HepG2 (cell line): ENCODE results near the gene CLPSL2. TPM values are rescaled to one million over a fixed set of nuclear protein-coding genes. Genes with fewer than 3 reads are reported as not detected.

Source experiments
- BCL6 ChIP-seq: IDR thresholded peaks from 2 replicates; pipeline ENCODE4 v1.6.1; 2016; ENCODE audit warnings: missing genetic modification reagents, missing compliant biosample characterization
- DPF2 ChIP-seq: sonication (generic); formaldehyde crosslinking; IDR thresholded peaks from 2 replicates; pipeline ENCODE4 v1.4.0; 2020; ENCODE audit warnings: mild to moderate bottlenecking, low read depth, missing genetic modification reagents, borderline replicate concordance
- EEA1 ChIP-seq: sonication (generic); formaldehyde crosslinking; IDR thresholded peaks from 2 replicates; pipeline ENCODE4 v1.5.1; 2020; ENCODE audit warnings: mild to moderate bottlenecking, missing genetic modification reagents, borderline replicate concordance
- EP300 ChIP-seq, 3 experiments: sonication (generic) in 1 of 3; formaldehyde crosslinking in 1 of 3; IDR thresholded peaks; 2 replicates each; pipeline versions ENCODE4 v1.5.1 to v1.6.1; 2011 to 2020; ENCODE audit warnings: low read depth in 2 of 3, low read length in 2 of 3, borderline replicate concordance in 1 of 3, improper control_type of control experiment in 1 of 3, mild to moderate bottlenecking in 1 of 3, missing genetic modification reagents in 1 of 3, moderate library complexity in 1 of 3
- ERF ChIP-seq: IDR thresholded peaks from 2 replicates; pipeline ENCODE4 v1.6.1; 2018; ENCODE audit warnings: missing biosample characterization, missing genetic modification reagents
- GATAD1 ChIP-seq: IDR thresholded peaks from 2 replicates; pipeline ENCODE4 v1.6.1; 2016; ENCODE audit warnings: missing genetic modification reagents, missing compliant biosample characterization
- KLF6 ChIP-seq: IDR thresholded peaks from 2 replicates; pipeline ENCODE4 v1.8.0; 2016; ENCODE audit warnings: missing biosample characterization, missing genetic modification reagents
- MED1 ChIP-seq: sonication (generic); formaldehyde crosslinking; IDR thresholded peaks from 2 replicates; pipeline ENCODE4 v1.4.0; 2020; ENCODE audit warnings: missing genetic modification reagents
- NBN ChIP-seq: fragments of 450-650 bp; conservative IDR thresholded peaks from 2 replicates; pipeline ENCODE4 v1.6.1; 2017
- PATZ1 ChIP-seq: sonication (generic); formaldehyde crosslinking; IDR thresholded peaks from 2 replicates; pipeline ENCODE4 v1.4.0; 2020; ENCODE audit warnings: missing genetic modification reagents
- RXRB ChIP-seq: IDR thresholded peaks from 2 replicates; pipeline ENCODE4 v1.6.1; 2016; ENCODE audit warnings: borderline replicate concordance, missing genetic modification reagents, missing compliant biosample characterization
- SP140L ChIP-seq: sonication (generic); formaldehyde crosslinking; IDR thresholded peaks from 2 replicates; pipeline ENCODE4 v1.4.0; 2020; ENCODE audit warnings: missing genetic modification reagents, borderline replicate concordance
- THAP9 ChIP-seq: sonication (generic); formaldehyde crosslinking; IDR thresholded peaks from 2 replicates; pipeline ENCODE4; 2020; ENCODE audit warnings: missing genetic modification reagents, mild to moderate bottlenecking, borderline replicate concordance
- ZFP82 ChIP-seq: sonication (generic); formaldehyde crosslinking; IDR thresholded peaks from 2 replicates; pipeline ENCODE4 v1.5.1; 2020; ENCODE audit warnings: mild to moderate bottlenecking, missing genetic modification reagents, borderline replicate concordance
- ZNF30 ChIP-seq: sonication (generic); formaldehyde crosslinking; IDR thresholded peaks from 2 replicates; pipeline ENCODE4 v1.5.0; 2020; ENCODE audit warnings: mild to moderate bottlenecking, missing genetic modification reagents
- ZNF331 ChIP-seq: sonication (generic); formaldehyde crosslinking; IDR thresholded peaks from 2 replicates; pipeline ENCODE4 v1.4.0; 2020; ENCODE audit warnings: missing genetic modification reagents
- ZNF350 ChIP-seq: sonication (generic); formaldehyde crosslinking; IDR thresholded peaks from 2 replicates; pipeline ENCODE4 v1.4.0; 2020; ENCODE audit warnings: mild to moderate bottlenecking, low read depth, missing genetic modification reagents, borderline replicate concordance
- ZNF501 ChIP-seq: sonication (generic); formaldehyde crosslinking; IDR thresholded peaks from 2 replicates; pipeline ENCODE4 v1.5.1; 2020; ENCODE audit warnings: mild to moderate bottlenecking, moderate library complexity, missing genetic modification reagents
- ZNF7 ChIP-seq: IDR thresholded peaks from 2 replicates; pipeline ENCODE4 v1.6.1; 2016; ENCODE audit warnings: missing biosample characterization, missing genetic modification reagents
- polyA plus RNA-seq, 8 experiments: library from polyadenylated mRNA; depleted of rRNA in 3 of 8; stranded (reverse) in 7 of 8; unstranded in 1 of 8; fragments of >200 nt; fragmentation: Illumina TruSeq in 4 of 8; extraction: Trizol in 4 of 8; gene quantifications; 2 replicates each; pipeline versions ENCODE4 v1.2.1 to v1.2.3, GENCODE V29; 2011 to 2016; ENCODE audit warnings: low read depth in 4 of 8, missing spikeins in 1 of 8, mixed read lengths in 1 of 8; ENCODE audit not compliant: insufficient read depth in 1 of 8
- total RNA-seq, 5 experiments: library from RNA; depleted of rRNA; stranded (reverse); fragments of >200 nt; fragmentation: Illumina TruSeq; extraction: Trizol; gene quantifications; 2 replicates each; pipeline ENCODE4 v1.2.3, GENCODE V29; 2016; ENCODE audit warnings: low read depth in 1 of 5
- TF ChIP-seq, protein P1 (sequence below): IDR thresholded peaks from 2 replicates; pipeline ENCODE4 v1.4.0; 2020; ENCODE audit warnings: mild to moderate bottlenecking, missing genetic modification reagents

The CLPSL2 gene
- total and polyA plus RNA-seq, 2 of the 13 experiments (the other 11 are each of a cell fraction or from before 2014, with no cell fraction given) = not detected

- peak; percentile 53; the same call in 1 of the 2 replicates for TF ChIP-seq RXRB (CRISPR knock-in tag)
- TF ChIP-seq MED1 (CRISPR knock-in tag) = 0 out of 2 replicates have a peak, but pooled peaks have one; percentile 22
- TF ChIP-seq EP300 (IDR thresholded peaks at IDR 0.05; ENCODE audit: low read depth in 2 of 2, low read length in 2 of 2) = peak in 1 of 2 experiments; percentile 62; a peak in 1 of 4 replicates
- TF ChIP-seq EP300 (CRISPR knock-in tag; IDR thresholded peaks at IDR 0.05; ENCODE audit: borderline replicate concordance) = no peak; the same call in 1 of the 2 replicates
- peak; percentile 61; the same call in 1 of the 2 replicates for TF ChIP-seq ZNF331
- 0 out of 2 replicates have a peak, but pooled peaks have one; percentile 35 for TF ChIP-seq PATZ1 (CRISPR knock-in tag)
- 0 out of 2 replicates have a peak, but pooled peaks have one; percentile 59 for TF ChIP-seq KLF6 (CRISPR knock-in tag)
- TF ChIP-seq GATAD1 (CRISPR knock-in tag) = no peak
- TF ChIP-seq, protein P1, sequence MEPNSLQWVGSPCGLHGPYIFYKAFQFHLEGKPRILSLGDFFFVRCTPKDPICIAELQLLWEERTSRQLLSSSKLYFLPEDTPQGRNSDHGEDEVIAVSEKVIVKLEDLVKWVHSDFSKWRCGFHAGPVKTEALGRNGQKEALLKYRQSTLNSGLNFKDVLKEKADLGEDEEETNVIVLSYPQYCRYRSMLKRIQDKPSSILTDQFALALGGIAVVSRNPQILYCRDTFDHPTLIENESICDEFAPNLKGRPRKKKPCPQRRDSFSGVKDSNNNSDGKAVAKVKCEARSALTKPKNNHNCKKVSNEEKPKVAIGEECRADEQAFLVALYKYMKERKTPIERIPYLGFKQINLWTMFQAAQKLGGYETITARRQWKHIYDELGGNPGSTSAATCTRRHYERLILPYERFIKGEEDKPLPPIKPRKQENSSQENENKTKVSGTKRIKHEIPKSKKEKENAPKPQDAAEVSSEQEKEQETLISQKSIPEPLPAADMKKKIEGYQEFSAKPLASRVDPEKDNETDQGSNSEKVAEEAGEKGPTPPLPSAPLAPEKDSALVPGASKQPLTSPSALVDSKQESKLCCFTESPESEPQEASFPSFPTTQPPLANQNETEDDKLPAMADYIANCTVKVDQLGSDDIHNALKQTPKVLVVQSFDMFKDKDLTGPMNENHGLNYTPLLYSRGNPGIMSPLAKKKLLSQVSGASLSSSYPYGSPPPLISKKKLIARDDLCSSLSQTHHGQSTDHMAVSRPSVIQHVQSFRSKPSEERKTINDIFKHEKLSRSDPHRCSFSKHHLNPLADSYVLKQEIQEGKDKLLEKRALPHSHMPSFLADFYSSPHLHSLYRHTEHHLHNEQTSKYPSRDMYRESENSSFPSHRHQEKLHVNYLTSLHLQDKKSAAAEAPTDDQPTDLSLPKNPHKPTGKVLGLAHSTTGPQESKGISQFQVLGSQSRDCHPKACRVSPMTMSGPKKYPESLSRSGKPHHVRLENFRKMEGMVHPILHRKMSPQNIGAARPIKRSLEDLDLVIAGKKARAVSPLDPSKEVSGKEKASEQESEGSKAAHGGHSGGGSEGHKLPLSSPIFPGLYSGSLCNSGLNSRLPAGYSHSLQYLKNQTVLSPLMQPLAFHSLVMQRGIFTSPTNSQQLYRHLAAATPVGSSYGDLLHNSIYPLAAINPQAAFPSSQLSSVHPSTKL (CRISPR knock-in tag) = peak; percentile 43; the same call in 1 of the 2 replicates
- no peak for TF ChIP-seq ZNF7 (CRISPR knock-in tag)
- TF ChIP-seq BCL6 (CRISPR knock-in tag) = peak; percentile 36; the same call in 1 of the 2 replicates
- no peak for TF ChIP-seq DPF2 (CRISPR knock-in tag)
- 0 out of 2 replicates have a peak, but pooled peaks have one; percentile 46 for TF ChIP-seq SP140L (CRISPR knock-in tag)
- TF ChIP-seq ERF = peak; percentile 25; the same call in 1 of the 2 replicates
- no peak for TF ChIP-seq NBN
- no peak for TF ChIP-seq ZNF30
- 0 out of 2 replicates have a peak, but pooled peaks have one; percentile 16 for TF ChIP-seq ZNF350 (CRISPR knock-in tag)
- TF ChIP-seq ZNF501 = peak; percentile 26; the same call in 1 of the 2 replicates
- no peak for TF ChIP-seq EEA1 (CRISPR knock-in tag)
- TF ChIP-seq THAP9 = no peak
- TF ChIP-seq ZFP82 (CRISPR knock-in tag) = no peak
Measured at GRCh38 chr6:35737413-35738211, 38.8 kb upstream of the CLPSL2 start (continued).
